ENCODE results near the gene RPL13. TPM values are rescaled to one million over a fixed set of nuclear protein-coding genes. Genes with fewer than 3 reads are reported as not detected.

Gene RPL13
- total RNA-seq, 5 donors from 2014 or later (not counting 1 experiment from before 2014, with no cell fraction given): 4,444 to 6,530 (median 5,942) TPM

DNA sequence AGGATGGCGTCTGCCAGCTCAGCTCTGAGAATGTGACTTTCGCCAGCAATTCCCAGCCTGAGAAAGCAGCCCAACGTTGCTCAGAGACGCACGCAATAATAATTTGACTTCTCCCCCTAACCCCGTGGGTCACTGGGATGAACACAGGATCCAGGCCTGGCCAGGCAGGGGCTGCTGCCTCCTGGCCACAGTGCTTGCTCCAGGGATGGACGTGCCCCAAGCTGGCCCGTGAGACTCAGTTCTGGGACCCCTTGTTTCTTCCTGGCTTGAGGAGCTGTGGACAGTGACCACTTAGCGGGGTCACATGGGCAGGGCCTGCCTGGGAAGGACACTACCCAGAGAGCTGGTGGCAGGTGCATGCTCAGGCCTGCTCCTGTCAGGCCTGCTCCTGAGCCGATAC is 39.4 kb downstream of the RPL13 start:
- peak overlapping the region in 1 of 2 donors; percentile 5 for H3K27ac Mint-ChIP-seq

DNA sequence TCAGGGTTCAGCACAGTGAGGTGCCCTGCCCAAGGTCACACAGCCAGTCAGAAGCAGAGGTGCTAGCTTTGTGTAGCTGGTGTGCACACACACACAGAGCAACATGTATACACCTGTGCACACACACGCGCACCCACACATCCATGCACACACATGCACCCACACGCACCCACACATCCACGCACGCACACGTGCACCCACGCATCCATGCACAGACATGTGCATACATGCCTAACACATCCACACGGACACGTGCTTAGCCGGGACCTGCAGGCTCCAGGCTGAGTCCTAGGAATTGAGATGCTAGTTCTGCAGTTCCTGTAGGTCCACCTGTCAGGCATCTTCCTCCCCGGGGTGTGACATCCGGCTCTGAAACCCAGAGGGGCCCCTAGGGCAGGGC is 39.9 kb downstream of the RPL13 start:
- Mint-ChIP-seq H3K27me3 (no peaks in the 10 kb centered on the region), H3K36me3 (no peaks in the 10 kb centered on the region), H3K4me3 (no peak overlapping the region), H3K9me3 (no peaks in the 10 kb centered on the region), H3K4me1 (peaks cover 14 to 26% (median 17%) of the 10 kb centered on the region in 3 donors), H3K27ac (peak overlapping the region in 1 of 2 donors; percentile 5)
- WGBS (ENCODE audit: insufficient coverage): 85% methylated on average over 12 of the region's 12 CpGs
- ATAC-seq (replicated peaks in 1 of 4) (no peak), DNase-seq (no peak)
- ChIA-PET CTCF (interaction anchor here in 1 of 2 donors (0.6 kb wide), 1 partner anchor 308 kb away, joined by 7 read pairs; no protein-coding TSS in a partner anchor), POLR2A (interaction anchor here in 1 of 2 donors (0.7 kb wide), 1 partner anchor 262 kb away, joined by 3 read pairs; no protein-coding TSS in a partner anchor)
- no peaks in the 10 kb centered on the region for H3K36me3 ChIP-seq (ENCODE audit: control insufficient read depth in 2 of 2, extremely low read depth in 1 of 2, insufficient read depth in 1 of 2, low read length in 1 of 2)
- no peak overlapping the region for H3K27ac ChIP-seq (ENCODE audit: low read length)
- H3K9me3 ChIP-seq: no peaks in the 10 kb centered on the region
- H3K4me1 ChIP-seq (ENCODE audit: control insufficient read depth in 1 of 2, extremely low read depth in 1 of 2, insufficient read depth in 2 of 2, low read length in 2 of 2): peaks cover 0 to 23% of the 10 kb centered on the region in 2 experiments
- H3K4me3 ChIP-seq (ENCODE audit: control insufficient read depth in 1 of 2, extremely low read depth in 1 of 2, low read length in 1 of 2): no peak overlapping the region
- H3K27me3 ChIP-seq (replicated peaks in 1 of 2; ENCODE audit: control insufficient read depth in 2 of 2, extremely low read depth in 1 of 2, insufficient read depth in 2 of 2, low read length in 1 of 2): peaks cover 0 to 2% of the 10 kb centered on the region in 2 experiments

More for the DNA sequence above, 39.4 kb downstream of the RPL13 start:
- Mint-ChIP-seq H3K9me3 (no peaks in the 10 kb centered on the region), H3K4me1 (peaks cover 14 to 26% (median 17%) of the 10 kb centered on the region in 3 donors), H3K27me3 (no peaks in the 10 kb centered on the region), H3K36me3 (no peaks in the 10 kb centered on the region), H3K4me3 (no peak overlapping the region)
- 88% methylated on average over 8 of the region's 10 CpGs for WGBS (ENCODE audit: insufficient coverage)
- DNase-seq: no peak
- H3K27me3 ChIP-seq (replicated peaks in 1 of 2; ENCODE audit: control insufficient read depth in 2 of 2, extremely low read depth in 1 of 2, insufficient read depth in 2 of 2, low read length in 1 of 2): peaks cover 0 to 2% of the 10 kb centered on the region in 2 experiments
- H3K36me3 ChIP-seq (ENCODE audit: control insufficient read depth in 2 of 2, extremely low read depth in 1 of 2, insufficient read depth in 1 of 2, low read length in 1 of 2): no peaks in the 10 kb centered on the region
- no peak for ATAC-seq (replicated peaks in 1 of 4)
- CTCF ChIA-PET: interaction anchor here in 1 of 2 donors (0.6 kb wide), 1 partner anchor 308 kb away, joined by 7 read pairs; no protein-coding TSS in a partner anchor
- no peak overlapping the region for H3K27ac ChIP-seq (ENCODE audit: low read length)
- no peaks in the 10 kb centered on the region for H3K9me3 ChIP-seq
- H3K4me1 ChIP-seq (ENCODE audit: control insufficient read depth in 1 of 2, extremely low read depth in 1 of 2, insufficient read depth in 2 of 2, low read length in 2 of 2): peaks cover 0 to 25% of the 10 kb centered on the region in 2 experiments
- no peak overlapping the region for H3K4me3 ChIP-seq (ENCODE audit: control insufficient read depth in 1 of 2, extremely low read depth in 1 of 2, low read length in 1 of 2)
- POLR2A ChIA-PET: interaction anchor here in 1 of 2 donors (0.7 kb wide), 1 partner anchor 261 kb away, joined by 3 read pairs; no protein-coding TSS in a partner anchor

DNA sequence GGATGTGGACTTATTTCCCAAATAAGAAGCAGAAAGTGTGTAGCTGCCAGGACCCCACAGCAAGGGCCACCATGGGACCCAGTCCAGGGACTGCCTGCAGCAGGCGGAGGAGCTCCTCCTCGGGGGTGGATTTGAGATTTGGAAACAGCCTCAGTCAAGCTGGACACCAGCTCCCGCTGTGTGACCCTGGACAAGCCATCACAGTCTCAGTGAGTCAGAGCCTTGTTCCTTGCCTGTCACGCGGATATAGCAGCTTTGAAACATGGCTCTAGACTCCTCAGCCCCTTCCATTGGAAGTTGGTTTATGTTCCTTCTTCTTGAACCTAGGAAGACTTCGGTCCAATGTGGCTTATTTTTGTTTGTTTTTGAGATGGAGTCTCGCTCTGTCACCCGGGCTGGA is 40.5 kb downstream of the RPL13 start:
- no peak overlapping the region for H3K4me3 ChIP-seq (ENCODE audit: control insufficient read depth in 1 of 2, extremely low read depth in 1 of 2, low read length in 1 of 2)
- 94% methylated on average over 3 of the region's 8 CpGs for WGBS (ENCODE audit: insufficient coverage)
- POLR2A ChIA-PET: no interaction called here

DNA sequence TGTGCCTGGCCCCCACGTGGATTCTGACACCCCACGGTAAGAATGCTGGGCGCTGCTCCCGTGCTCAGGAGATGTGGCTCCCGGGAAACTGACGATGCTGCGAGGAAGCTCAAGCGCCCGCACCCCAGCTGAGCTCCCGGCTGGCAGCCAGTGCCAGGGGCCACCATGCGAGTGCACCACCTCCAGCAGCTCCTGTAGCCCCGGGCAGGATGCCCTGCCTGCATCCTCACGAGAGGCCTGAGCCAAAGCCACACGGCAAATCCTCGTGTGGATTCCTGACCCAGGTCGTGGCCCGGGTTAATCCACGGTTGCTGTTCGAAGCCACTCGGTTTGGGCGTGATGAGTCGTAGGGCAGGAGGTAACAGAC is 41.4 kb downstream of the RPL13 start:
- Histone ChIP-seq H3K36me3 (ENCODE audit: control insufficient read depth in 2 of 2, extremely low read depth in 1 of 2, insufficient read depth in 1 of 2, low read length in 1 of 2) (no peaks in the 10 kb centered on the region), H3K27ac (ENCODE audit: low read length) (no peak overlapping the region), H3K27me3 (replicated peaks in 1 of 2; ENCODE audit: control insufficient read depth in 2 of 2, extremely low read depth in 1 of 2, insufficient read depth in 2 of 2, low read length in 1 of 2) (peaks cover 0 to 2% of the 10 kb centered on the region in 2 experiments), H3K9me3 (no peaks in the 10 kb centered on the region), H3K4me3 (ENCODE audit: control insufficient read depth in 1 of 2, extremely low read depth in 1 of 2, low read length in 1 of 2) (no peak overlapping the region), H3K4me1 (ENCODE audit: control insufficient read depth in 1 of 2, extremely low read depth in 1 of 2, insufficient read depth in 2 of 2, low read length in 2 of 2) (peaks cover 0 to 23% of the 10 kb centered on the region in 2 experiments)
- Mint-ChIP-seq H3K27me3 (no peaks in the 10 kb centered on the region), H3K4me3 (peak overlapping the region in 1 of 3 donors; percentile 41), H3K27ac (no peak overlapping the region), H3K9me3 (no peaks in the 10 kb centered on the region), H3K4me1 (peaks cover 14 to 22% (median 17%) of the 10 kb centered on the region in 3 donors), H3K36me3 (no peaks in the 10 kb centered on the region)
- DNase-seq (no peak), ATAC-seq (replicated peaks in 1 of 4) (no peak)
- ChIA-PET CTCF (no interaction called here), POLR2A (no interaction called here)
- WGBS (ENCODE audit: insufficient coverage): 81% methylated on average over 21 of the region's 22 CpGs

More for the DNA sequence above, 40.5 kb downstream of the RPL13 start:
- H3K4me3 Mint-ChIP-seq: no peak overlapping the region
- no peak for DNase-seq
- Histone ChIP-seq H3K27ac (ENCODE audit: low read length) (no peak overlapping the region), H3K9me3 (no peaks in the 10 kb centered on the region), H3K27me3 (replicated peaks in 1 of 2; ENCODE audit: control insufficient read depth in 2 of 2, extremely low read depth in 1 of 2, insufficient read depth in 2 of 2, low read length in 1 of 2) (peaks cover 0 to 2% of the 10 kb centered on the region in 2 experiments), H3K4me1 (ENCODE audit: control insufficient read depth in 1 of 2, extremely low read depth in 1 of 2, insufficient read depth in 2 of 2, low read length in 2 of 2) (peaks cover 0 to 23% of the 10 kb centered on the region in 2 experiments), H3K36me3 (ENCODE audit: control insufficient read depth in 2 of 2, extremely low read depth in 1 of 2, insufficient read depth in 1 of 2, low read length in 1 of 2) (no peaks in the 10 kb centered on the region)
- CTCF ChIA-PET: no interaction called here
- no peak overlapping the region for H3K27ac Mint-ChIP-seq
- peaks cover 14 to 22% (median 17%) of the 10 kb centered on the region in 3 donors for H3K4me1 Mint-ChIP-seq
- no peak for ATAC-seq (replicated peaks in 1 of 4)
- no peaks in the 10 kb centered on the region for H3K27me3 Mint-ChIP-seq
- no peaks in the 10 kb centered on the region for H3K9me3 Mint-ChIP-seq
- H3K36me3 Mint-ChIP-seq: no peaks in the 10 kb centered on the region

DNA sequence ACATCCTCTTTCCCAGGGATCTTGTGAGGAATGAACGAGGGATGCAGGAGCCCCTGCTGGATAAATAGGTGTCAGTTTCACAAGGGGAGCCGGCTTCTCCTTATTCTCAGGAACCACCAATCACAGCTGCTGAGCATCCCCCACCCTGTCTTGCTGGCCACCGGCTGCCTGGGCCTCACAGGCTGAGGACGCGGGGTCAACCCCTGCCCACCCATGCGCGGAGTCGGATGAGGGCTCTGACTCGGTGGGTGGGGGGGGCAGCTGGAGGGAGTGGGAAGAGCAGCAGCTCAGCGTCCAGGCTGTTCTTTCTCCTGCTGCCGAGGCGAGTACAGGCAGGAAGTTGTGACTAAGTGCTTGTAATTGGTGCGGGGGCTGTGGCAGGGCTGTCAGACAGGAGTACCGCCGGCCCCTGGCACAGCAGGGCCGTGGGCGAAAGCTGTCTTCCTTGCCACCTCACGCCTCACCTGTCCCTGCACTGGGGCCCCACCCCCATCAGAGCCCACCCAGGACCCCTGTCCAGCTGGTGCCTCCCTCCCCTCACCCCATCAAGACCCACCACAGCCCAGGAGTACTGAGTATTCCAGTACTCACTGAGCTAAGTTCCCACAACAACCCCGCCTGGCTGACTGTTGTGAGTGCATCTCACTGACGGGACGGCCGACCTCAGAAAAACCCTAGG is 41.9 kb downstream of the RPL13 start:
- Histone ChIP-seq H3K4me1 (ENCODE audit: control insufficient read depth in 1 of 2, extremely low read depth in 1 of 2, insufficient read depth in 2 of 2, low read length in 2 of 2) (peaks cover 0 to 23% of the 10 kb centered on the region in 2 experiments), H3K27ac (ENCODE audit: low read length) (no peak overlapping the region), H3K9me3 (no peaks in the 10 kb centered on the region), H3K4me3 (ENCODE audit: control insufficient read depth in 1 of 2, extremely low read depth in 1 of 2, low read length in 1 of 2) (no peak overlapping the region), H3K27me3 (replicated peaks in 1 of 2; ENCODE audit: control insufficient read depth in 2 of 2, extremely low read depth in 1 of 2, insufficient read depth in 2 of 2, low read length in 1 of 2) (peaks cover 0 to 2% of the 10 kb centered on the region in 2 experiments), H3K36me3 (ENCODE audit: control insufficient read depth in 2 of 2, extremely low read depth in 1 of 2, insufficient read depth in 1 of 2, low read length in 1 of 2) (no peaks in the 10 kb centered on the region)
- DNase-seq (peak in 25 of 35 experiments; percentile 20 to 66 (median 37)), ATAC-seq (replicated peaks in 1 of 4) (peak; percentile 85 to 92 (median 87))
- H3K4me1 Mint-ChIP-seq: peaks cover 14 to 22% (median 17%) of the 10 kb centered on the region in 3 donors
- H3K4me3 Mint-ChIP-seq: peak overlapping the region in 2 of 3 donors; percentile 41 to 55
- no peaks in the 10 kb centered on the region for H3K9me3 Mint-ChIP-seq
- 3% methylated on average over 17 of the region's 22 CpGs for WGBS (ENCODE audit: insufficient coverage)
- H3K36me3 Mint-ChIP-seq: no peaks in the 10 kb centered on the region
- POLR2A ChIA-PET: interaction anchor here in 1 of 2 donors (0.6 kb wide), 1 partner anchor 85 kb away, joined by 3 read pairs; no protein-coding TSS in a partner anchor
- H3K27me3 Mint-ChIP-seq: no peaks in the 10 kb centered on the region
- H3K27ac Mint-ChIP-seq: peak overlapping the region in 1 of 2 donors; percentile 63
- CTCF ChIA-PET: no interaction called here

DNA sequence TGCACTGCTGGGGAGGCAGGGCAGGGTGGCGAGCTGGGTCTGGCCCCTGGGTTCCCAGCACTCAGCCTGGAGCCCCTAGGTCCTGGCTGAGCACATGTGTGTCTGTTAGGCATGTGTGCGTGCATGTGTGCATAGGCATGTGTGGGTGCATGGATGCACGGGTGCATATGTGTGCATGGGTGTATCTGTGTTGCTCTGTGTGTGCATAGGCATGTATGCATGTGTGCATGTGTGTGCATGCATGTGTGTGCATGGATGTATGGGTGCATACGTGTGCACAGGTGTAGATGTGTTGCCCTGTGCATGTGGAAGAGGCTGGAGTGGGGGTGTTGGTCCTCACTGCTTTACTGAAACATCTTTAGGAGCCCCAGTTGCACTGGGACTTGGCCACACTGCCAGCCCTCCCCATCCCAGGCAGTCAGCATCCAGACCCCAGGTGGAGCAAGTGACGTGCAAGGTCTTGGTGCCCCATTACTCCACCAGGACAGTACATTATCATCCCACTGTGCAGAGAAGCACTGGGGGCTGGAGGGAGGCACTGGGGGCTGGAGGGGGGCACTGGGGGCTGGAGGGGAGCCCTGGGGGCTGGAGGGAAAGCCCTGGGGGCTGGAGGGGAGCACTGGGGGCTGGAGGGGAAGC is 42.6 kb downstream of the RPL13 start:
- H3K27me3 Mint-ChIP-seq: no peaks in the 10 kb centered on the region
- DNase-seq (no peak), ATAC-seq (replicated peaks in 1 of 4) (no peak)
- peaks cover 0 to 23% of the 10 kb centered on the region in 2 experiments for H3K4me1 ChIP-seq (ENCODE audit: control insufficient read depth in 1 of 2, extremely low read depth in 1 of 2, insufficient read depth in 2 of 2, low read length in 2 of 2)
- H3K4me3 ChIP-seq (ENCODE audit: control insufficient read depth in 1 of 2, extremely low read depth in 1 of 2, low read length in 1 of 2): no peak overlapping the region
- H3K27me3 ChIP-seq (replicated peaks in 1 of 2; ENCODE audit: control insufficient read depth in 2 of 2, extremely low read depth in 1 of 2, insufficient read depth in 2 of 2, low read length in 1 of 2): peaks cover 0 to 2% of the 10 kb centered on the region in 2 experiments
- no peaks in the 10 kb centered on the region for H3K36me3 Mint-ChIP-seq
- no peaks in the 10 kb centered on the region for H3K9me3 ChIP-seq
- H3K9me3 Mint-ChIP-seq: no peaks in the 10 kb centered on the region
- POLR2A ChIA-PET: interaction anchor here in 1 of 2 donors (0.6 kb wide), 1 partner anchor 84 kb away, joined by 3 read pairs; no protein-coding TSS in a partner anchor
- CTCF ChIA-PET: no interaction called here
- no peak overlapping the region for H3K27ac ChIP-seq (ENCODE audit: low read length)
- H3K36me3 ChIP-seq (ENCODE audit: control insufficient read depth in 2 of 2, extremely low read depth in 1 of 2, insufficient read depth in 1 of 2, low read length in 1 of 2): no peaks in the 10 kb centered on the region
- H3K27ac Mint-ChIP-seq: peak overlapping the region in 1 of 2 donors; percentile 63
- peak overlapping the region in 2 of 3 donors; percentile 41 to 55 for H3K4me3 Mint-ChIP-seq
- H3K4me1 Mint-ChIP-seq: peaks cover 14 to 22% (median 17%) of the 10 kb centered on the region in 3 donors
- 44% methylated on average over 3 of the region's 5 CpGs for WGBS (ENCODE audit: insufficient coverage)

Measured in T-cell (primary cell).